HS-5 (cell line): ENCODE data around the gene FGF21.
"Not testable (repeated sequence)": the region's sequence is repeated elsewhere in the genome, so short reads cannot be mapped to it uniquely, and the experiment has no call there.

ENCODE experiments used
- DNase-seq: peaks from one replicate; pipeline ENCODE4 v3.0.0-alpha.2; 2012; ENCODE audit warnings: low read depth

Gene FGF21

DNA sequence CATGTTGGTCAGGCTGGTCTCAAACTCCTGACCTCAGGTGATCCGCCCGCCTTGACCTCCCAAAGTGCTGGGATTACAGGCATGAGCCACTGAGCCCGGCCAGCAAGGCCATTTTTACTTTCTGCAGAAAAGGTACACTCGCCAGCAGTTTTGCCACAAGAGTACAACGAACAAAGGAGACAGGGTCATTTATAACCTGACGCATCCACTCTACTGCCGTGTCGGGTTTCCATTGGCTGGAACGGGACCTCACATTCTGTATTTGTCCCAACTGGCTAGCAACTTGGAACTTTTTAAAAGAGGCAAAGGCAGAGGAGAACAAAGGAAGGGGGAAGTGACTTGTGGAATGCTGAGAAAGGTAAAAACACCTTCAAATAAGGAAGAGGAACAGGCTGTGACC, 32.0 kb downstream of the FGF21 start:
- not testable (repeated sequence) for DNase-seq

DNA sequence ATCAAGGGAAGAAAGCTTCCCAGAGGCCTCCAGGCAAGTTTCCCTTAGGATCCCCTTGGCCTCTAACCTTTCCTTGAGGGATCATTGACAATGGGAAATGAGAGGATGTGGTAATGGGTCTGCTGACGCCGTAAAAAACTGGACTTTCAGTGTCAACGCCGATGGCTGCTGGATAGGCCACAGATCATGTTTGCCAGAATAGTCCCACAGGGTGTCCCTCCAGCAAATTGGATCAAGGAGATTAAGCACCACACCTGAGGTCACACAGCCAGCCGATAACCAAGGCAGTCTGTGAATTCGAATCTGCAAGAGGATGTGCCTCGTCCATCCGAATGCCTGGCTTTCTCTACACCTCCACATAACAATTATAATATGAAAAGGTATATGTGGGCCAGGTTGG, 37.9 kb downstream of the FGF21 start:
- DNase-seq: no peak

DNA sequence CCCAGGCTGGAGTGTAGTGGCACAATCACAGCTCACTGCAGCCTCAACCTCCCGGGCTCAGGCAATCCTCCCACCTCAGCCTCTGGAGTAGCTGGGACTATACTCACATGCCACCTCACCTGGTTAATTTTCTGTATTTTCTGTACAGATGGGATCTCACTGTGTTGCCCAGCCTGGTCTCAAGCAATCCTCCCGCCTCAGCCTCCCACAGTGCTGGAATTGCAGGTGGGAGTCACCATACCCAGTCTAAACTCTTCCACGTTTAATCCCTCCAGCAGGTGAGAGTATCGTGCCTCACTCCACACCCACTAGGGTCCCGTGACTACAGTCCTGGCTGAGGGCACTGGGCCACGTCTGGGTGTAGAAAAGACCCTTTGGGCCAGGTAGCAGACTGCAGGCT, 39.0 kb downstream of the FGF21 start:
- DNase-seq: no peak

- DNase-seq: peak; percentile 77
Observed at GRCh38 chr19:48795055-48795684, 39.8 kb downstream of the FGF21 start.

DNA sequence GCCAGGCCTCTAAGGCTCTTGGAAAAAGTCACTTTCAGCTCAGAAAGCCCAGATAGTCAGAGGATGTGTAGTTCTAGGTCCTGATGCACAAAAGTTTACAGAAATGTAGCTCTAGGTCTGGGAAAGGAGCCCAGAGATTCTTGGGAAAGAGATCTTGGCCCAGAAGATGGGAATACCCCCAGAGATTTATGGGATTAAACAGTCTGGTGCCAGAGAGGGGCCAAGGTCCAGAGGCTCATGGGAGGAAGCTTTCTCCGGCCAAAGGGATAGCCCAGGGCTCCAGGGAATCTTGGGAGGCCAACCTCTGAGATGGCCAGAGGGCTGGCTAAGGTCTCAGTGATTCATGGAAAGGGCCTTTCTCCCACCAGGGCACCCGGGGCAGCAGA, 40.4 kb downstream of the FGF21 start:
- no peak for DNase-seq

DNA sequence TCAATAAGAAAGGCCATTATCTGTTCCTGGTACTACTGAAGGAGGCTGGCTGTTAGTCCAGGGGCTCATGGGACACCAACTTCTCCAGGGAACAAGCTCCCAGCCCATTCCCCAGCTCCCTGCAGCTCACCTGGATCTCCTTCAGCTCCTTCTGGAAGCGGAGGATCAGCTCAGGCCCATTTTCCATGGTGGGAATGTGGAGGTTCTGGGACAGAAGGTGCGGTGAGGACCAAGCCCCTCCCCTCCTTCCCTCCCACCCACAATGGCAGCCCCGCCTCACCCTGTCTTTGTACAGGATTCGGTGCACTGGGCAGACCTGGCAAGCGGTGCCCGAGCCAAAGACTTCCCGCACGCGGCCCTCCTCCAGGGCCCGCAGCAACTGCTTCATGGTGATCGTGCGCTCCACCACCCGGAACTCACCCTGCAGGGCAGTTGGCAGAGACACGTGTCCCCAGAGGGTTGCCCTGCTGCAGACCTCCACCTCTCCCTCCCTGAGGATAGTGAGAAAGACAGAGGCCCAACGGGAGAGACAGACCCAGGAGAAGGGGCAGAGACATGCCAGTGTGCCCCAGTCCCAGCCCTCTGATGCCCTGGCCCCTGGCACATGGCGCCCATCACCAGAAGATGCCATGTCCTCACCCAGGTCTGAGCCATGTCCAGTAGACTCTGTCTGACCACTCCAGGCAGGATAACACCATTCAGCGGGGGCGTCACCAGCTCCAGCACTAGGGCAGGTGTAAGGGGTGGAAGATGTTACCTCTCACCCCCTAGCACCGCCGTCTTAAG, 41.2 kb downstream of the FGF21 start:
- no peak for DNase-seq

DNA sequence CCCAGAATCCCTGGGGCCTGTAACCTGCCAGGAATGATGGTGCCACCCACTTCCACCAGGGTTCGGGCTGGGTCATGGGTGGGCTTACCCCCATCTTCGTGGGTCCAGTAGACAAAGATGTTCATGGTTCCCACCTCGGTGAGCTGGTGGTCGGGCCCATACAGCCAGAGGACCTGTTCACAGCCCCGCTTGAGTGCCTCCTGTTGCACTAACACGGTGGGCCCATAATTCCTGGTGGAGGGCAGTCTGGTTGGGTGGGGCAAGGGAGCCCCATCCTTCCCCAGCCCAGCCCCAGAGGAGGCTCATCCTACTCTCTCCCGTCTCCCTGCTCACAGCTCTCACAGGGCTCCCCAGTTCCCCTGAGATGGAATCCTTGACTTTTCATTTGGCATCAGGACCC, 41.8 kb downstream of the FGF21 start:
- DNase-seq: no peak

GRCh38 chr19:48798937-48799336, 43.6 kb downstream of the FGF21 start:
- DNase-seq: no peak

GRCh38 chr19:48799358-48800300, 44.3 kb downstream of the FGF21 start:
- no peak for DNase-seq

DNA sequence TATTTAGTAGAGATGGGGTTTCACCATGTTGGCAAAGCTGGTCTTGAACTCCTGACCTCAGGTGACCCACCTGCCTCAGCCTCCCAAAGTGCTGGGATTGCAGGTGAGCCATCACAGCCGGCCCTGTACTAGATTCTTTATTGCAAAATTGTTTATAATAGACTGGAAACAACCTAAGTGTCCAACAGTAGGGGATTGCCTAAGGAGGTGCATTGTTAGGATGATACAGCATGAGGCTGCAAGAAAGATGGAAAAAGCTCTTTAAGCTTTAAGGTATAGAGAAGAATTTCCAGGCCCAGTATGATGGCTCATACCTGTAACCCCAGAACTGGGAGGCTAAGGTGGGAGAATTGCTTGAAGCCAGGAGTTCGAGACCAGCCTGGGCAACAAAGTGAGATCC, 47.3 kb downstream of the FGF21 start:
- no peak for DNase-seq

DNA sequence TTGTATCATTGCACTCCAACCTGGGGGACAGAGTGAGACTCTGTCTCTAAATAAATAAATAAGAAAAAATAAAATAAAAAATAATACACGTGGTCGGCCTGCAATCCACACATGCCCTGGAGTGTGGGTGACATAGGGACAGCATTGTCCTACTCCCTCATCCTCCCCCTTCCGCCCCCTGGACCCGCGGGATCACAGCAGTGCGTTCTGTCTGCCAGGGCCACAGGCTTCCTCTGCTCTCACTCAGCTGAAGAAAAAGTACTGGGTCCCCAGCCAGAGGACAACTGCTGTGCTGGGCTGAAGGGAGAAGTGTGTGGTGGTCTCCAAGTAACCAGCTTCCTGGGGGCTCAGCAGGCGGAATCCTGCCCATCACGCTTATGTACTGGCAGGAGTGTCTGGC, 49.2 kb downstream of the FGF21 start:
- DNase-seq: no peak

DNA sequence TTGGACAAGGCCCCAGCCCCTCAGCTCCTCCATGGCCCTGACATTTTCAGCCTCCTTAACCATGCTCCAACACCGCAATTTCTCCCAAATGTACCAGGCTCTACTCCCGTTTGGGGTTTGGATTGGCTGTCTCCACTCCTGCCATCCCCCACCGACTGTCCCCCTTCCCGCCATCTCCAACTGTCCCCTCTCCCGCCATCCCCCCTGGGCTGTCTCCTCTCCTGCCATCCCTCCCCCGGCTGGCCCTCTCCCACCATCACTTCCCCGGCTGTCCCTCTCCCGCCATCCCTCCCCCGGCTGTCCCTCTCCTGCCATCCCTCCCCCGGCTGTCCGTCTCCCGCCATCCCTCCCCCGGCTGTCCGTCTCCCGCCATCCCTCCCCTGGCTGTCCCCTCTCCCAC, 50.1 kb downstream of the FGF21 start:
- no peak for DNase-seq

DNA sequence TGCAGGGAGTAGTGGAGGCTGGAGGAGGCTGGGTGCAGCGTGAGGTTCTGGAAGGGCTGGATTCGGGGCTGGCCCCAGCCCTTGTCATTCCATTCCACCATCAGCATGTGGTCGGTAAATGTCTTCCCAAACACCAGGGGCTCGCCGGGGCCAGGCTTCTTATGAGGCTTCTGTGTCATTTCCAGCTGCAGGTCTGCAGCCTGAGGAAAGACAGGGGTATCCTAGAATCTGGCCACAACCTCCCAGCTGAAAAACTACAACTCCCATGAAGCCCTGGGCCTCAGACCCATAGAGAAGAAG, 51.1 kb downstream of the FGF21 start:
- no peak for DNase-seq

- no peak for DNase-seq
Observed at GRCh38 chr19:48806818-48807589, 51.7 kb downstream of the FGF21 start.

GRCh38 chr19:48807590-48808308, 52.4 kb downstream of the FGF21 start:
- DNase-seq: no peak
